ENCODE data around the gene GINS1.

DNA sequence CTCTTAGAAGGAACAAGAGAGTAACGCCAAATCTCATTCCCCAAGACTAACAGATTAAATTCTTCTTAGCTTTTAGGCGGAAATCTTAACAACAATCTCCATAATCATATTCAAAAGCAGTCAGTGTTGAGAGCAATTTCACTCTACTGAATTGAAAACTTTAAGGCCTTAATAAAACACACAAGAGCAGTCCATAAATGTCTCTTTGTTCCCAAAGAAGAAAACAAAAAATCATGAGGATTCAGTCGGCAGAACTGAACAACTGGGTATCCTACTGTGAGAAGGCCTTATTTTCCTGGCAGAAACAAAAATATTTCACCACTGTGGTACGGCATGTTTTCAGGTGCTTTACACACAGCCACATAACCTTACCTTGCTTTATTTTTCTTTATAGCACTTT lies 31.2 kb upstream of the GINS1 start:
- TF ChIP-seq, protein P1, sequence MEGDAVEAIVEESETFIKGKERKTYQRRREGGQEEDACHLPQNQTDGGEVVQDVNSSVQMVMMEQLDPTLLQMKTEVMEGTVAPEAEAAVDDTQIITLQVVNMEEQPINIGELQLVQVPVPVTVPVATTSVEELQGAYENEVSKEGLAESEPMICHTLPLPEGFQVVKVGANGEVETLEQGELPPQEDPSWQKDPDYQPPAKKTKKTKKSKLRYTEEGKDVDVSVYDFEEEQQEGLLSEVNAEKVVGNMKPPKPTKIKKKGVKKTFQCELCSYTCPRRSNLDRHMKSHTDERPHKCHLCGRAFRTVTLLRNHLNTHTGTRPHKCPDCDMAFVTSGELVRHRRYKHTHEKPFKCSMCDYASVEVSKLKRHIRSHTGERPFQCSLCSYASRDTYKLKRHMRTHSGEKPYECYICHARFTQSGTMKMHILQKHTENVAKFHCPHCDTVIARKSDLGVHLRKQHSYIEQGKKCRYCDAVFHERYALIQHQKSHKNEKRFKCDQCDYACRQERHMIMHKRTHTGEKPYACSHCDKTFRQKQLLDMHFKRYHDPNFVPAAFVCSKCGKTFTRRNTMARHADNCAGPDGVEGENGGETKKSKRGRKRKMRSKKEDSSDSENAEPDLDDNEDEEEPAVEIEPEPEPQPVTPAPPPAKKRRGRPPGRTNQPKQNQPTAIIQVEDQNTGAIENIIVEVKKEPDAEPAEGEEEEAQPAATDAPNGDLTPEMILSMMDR (IDR thresholded peaks at IDR 0.05), result no peak
- TF ChIP-seq, protein P2, sequence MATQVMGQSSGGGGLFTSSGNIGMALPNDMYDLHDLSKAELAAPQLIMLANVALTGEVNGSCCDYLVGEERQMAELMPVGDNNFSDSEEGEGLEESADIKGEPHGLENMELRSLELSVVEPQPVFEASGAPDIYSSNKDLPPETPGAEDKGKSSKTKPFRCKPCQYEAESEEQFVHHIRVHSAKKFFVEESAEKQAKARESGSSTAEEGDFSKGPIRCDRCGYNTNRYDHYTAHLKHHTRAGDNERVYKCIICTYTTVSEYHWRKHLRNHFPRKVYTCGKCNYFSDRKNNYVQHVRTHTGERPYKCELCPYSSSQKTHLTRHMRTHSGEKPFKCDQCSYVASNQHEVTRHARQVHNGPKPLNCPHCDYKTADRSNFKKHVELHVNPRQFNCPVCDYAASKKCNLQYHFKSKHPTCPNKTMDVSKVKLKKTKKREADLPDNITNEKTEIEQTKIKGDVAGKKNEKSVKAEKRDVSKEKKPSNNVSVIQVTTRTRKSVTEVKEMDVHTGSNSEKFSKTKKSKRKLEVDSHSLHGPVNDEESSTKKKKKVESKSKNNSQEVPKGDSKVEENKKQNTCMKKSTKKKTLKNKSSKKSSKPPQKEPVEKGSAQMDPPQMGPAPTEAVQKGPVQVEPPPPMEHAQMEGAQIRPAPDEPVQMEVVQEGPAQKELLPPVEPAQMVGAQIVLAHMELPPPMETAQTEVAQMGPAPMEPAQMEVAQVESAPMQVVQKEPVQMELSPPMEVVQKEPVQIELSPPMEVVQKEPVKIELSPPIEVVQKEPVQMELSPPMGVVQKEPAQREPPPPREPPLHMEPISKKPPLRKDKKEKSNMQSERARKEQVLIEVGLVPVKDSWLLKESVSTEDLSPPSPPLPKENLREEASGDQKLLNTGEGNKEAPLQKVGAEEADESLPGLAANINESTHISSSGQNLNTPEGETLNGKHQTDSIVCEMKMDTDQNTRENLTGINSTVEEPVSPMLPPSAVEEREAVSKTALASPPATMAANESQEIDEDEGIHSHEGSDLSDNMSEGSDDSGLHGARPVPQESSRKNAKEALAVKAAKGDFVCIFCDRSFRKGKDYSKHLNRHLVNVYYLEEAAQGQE (IDR thresholded peaks at IDR 0.05; ENCODE audit: insufficient read depth in 1 of 2, low read depth in 2 of 2, low read length in 1 of 2), result no peak
- TF ChIP-seq TCF7L2 (IDR thresholded peaks at IDR 0.05; ENCODE audit: low read depth, low read length), result no peak

All from Panc1 (cell line).